ENCODE measurements around the gene NES.

NES gene

DNA sequence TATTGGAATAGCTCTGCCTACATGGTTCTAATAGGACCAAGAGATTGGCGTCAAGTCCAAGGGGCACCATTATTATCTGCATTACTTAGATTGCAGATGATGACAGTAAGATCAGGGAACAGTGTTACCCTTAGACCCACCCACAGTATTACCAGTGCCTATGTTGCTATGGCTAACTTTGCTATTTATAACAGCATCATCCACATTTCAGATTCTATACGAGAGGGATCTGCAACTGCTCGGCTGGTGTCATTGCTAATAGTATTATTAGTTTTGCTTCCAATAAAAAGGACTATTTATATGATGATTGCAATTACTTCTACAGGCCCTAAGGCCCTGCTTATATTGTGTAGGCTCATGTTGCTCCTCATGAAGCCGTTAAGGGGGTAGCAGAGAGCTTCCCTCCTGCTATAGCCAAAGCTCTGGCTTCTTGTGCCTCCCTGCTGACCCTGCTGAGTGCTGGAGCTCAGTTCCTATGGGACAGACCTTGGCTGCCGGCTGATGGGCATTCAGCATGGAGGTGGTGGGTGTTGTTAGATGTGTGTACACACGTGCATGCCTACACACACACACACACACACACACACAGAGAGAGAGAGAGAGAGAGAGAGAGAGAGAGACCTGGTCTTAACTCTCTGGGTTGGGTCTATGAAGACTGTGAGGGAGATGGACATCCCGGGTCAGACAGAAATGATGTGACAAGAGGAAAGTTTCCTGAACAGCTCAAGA is 34.0 kb downstream of the NES start:
- no peak overlapping the region for H3K27ac ChIP-seq (replicated peaks)
- DNase-seq (ENCODE audit: low read depth in 1 of 2, low spot score in 1 of 2) = no peak
- H3K27me3 ChIP-seq (ENCODE audit: insufficient read depth, poor library complexity, severe bottlenecking) = peaks cover 51% of the 10 kb centered on the region
- TF ChIP-seq POLR2AphosphoS5 (IDR thresholded peaks at IDR 0.05; ENCODE audit: low read depth) (no peak), GABPA (IDR thresholded peaks at IDR 0.05; ENCODE audit: low read depth) (no peak), SPI1 (IDR thresholded peaks at IDR 0.05; ENCODE audit: borderline replicate concordance, low read depth) (no peak)
- TF ChIP-seq, protein P1, sequence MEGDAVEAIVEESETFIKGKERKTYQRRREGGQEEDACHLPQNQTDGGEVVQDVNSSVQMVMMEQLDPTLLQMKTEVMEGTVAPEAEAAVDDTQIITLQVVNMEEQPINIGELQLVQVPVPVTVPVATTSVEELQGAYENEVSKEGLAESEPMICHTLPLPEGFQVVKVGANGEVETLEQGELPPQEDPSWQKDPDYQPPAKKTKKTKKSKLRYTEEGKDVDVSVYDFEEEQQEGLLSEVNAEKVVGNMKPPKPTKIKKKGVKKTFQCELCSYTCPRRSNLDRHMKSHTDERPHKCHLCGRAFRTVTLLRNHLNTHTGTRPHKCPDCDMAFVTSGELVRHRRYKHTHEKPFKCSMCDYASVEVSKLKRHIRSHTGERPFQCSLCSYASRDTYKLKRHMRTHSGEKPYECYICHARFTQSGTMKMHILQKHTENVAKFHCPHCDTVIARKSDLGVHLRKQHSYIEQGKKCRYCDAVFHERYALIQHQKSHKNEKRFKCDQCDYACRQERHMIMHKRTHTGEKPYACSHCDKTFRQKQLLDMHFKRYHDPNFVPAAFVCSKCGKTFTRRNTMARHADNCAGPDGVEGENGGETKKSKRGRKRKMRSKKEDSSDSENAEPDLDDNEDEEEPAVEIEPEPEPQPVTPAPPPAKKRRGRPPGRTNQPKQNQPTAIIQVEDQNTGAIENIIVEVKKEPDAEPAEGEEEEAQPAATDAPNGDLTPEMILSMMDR (IDR thresholded peaks at IDR 0.05; ENCODE audit: insufficient read depth, low read length) = no peak
- TF ChIP-seq, protein P2, sequence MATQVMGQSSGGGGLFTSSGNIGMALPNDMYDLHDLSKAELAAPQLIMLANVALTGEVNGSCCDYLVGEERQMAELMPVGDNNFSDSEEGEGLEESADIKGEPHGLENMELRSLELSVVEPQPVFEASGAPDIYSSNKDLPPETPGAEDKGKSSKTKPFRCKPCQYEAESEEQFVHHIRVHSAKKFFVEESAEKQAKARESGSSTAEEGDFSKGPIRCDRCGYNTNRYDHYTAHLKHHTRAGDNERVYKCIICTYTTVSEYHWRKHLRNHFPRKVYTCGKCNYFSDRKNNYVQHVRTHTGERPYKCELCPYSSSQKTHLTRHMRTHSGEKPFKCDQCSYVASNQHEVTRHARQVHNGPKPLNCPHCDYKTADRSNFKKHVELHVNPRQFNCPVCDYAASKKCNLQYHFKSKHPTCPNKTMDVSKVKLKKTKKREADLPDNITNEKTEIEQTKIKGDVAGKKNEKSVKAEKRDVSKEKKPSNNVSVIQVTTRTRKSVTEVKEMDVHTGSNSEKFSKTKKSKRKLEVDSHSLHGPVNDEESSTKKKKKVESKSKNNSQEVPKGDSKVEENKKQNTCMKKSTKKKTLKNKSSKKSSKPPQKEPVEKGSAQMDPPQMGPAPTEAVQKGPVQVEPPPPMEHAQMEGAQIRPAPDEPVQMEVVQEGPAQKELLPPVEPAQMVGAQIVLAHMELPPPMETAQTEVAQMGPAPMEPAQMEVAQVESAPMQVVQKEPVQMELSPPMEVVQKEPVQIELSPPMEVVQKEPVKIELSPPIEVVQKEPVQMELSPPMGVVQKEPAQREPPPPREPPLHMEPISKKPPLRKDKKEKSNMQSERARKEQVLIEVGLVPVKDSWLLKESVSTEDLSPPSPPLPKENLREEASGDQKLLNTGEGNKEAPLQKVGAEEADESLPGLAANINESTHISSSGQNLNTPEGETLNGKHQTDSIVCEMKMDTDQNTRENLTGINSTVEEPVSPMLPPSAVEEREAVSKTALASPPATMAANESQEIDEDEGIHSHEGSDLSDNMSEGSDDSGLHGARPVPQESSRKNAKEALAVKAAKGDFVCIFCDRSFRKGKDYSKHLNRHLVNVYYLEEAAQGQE (IDR thresholded peaks at IDR 0.05; ENCODE audit: insufficient replicate concordance, low read depth) = no peak
- no peak overlapping the region for H3K4me3 ChIP-seq (replicated peaks; ENCODE audit: insufficient read depth, low read length)

DNA sequence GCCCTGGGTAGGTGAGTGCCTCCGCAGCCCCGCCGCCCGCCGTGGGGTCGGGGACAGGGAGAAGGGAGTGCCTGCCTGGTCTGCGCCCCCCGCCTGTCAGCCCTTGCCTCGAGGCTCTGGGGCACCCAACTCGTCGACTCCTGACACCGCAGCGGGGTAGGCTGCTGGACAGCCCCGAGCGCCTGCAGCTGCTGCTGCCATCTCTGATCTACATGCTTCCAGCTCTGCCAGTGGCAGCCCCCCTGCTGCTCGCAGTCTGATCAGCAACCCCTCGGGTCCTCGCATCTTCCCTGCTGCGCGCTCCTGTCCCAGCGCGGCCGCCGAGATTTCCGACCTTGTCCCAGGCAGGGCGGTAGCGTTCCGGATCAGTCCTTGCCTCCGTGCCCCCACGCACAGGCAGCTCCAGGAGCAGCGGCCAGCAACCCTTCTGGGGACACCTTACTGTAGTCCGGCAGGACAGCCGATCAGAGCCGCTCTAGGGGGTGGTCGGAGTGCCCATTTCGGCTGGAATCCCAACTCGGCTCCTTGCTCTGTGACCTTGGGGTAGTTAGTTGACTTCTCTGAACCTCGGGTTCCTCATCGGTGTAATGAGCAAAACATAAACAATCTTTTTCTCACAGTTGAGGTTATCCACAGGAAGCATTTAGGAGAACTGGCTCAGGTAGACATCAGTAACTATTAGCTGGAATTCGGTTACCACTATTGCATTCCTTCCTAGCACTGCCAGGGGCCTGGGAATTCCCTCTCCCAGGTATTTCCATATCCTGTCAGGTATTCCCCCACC is 34.8 kb downstream of the NES start:
- H3K27me3 ChIP-seq (ENCODE audit: insufficient read depth, poor library complexity, severe bottlenecking) = peaks cover 51% of the 10 kb centered on the region
- H3K27ac ChIP-seq (replicated peaks) = no peak overlapping the region
- TF ChIP-seq POLR2AphosphoS5 (IDR thresholded peaks at IDR 0.05; ENCODE audit: low read depth) = no peak
- TF ChIP-seq, protein P2 (IDR thresholded peaks at IDR 0.05; ENCODE audit: insufficient replicate concordance, low read depth) = no peak
- TF ChIP-seq SPI1 (IDR thresholded peaks at IDR 0.05; ENCODE audit: borderline replicate concordance, low read depth) = no peak
- H3K4me3 ChIP-seq (replicated peaks; ENCODE audit: insufficient read depth, low read length) = no peak overlapping the region
- DNase-seq (ENCODE audit: low read depth in 1 of 2, low spot score in 1 of 2) = no peak

DNA sequence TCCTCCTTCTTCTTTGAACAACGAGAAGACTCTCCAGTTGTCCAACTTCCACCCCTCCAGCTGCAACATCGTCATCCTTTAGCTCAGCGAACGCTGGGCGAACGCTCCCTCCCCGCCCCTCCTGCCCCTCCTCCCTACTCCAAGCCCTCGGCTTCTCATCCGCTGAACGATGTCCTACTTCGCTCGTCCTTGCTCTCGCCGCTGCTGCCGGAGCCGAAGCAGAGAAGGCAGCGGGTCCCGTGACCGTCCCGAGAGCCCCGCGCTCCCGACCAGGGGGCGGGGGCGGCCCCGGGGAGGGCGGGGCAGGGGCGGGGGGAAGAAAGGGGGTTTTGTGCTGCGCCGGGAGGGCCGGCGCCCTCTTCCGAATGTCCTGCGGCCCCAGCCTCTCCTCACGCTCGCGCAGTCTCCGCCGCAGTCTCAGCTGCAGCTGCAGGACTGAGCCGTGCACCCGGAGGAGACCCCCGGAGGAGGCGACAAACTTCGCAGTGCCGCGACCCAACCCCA is 35.4 kb downstream of the NES start, which contains the start of gene BCAN:
Gene BCAN (plus strand): TSS at position 357 of the 504 bp plus-strand sequence. CDS start 3,938 bp downstream, outside the sequence.
- H3K4me3 ChIP-seq (replicated peaks; ENCODE audit: insufficient read depth, low read length) = no peak within 1 kb of the TSS
- TF ChIP-seq SPI1 (IDR thresholded peaks at IDR 0.05; ENCODE audit: borderline replicate concordance, low read depth) (no peak), GABPA (IDR thresholded peaks at IDR 0.05; ENCODE audit: low read depth) (no peak), POLR2AphosphoS5 (IDR thresholded peaks at IDR 0.05; ENCODE audit: low read depth) (no peak)
- TF ChIP-seq, protein P2 (IDR thresholded peaks at IDR 0.05; ENCODE audit: insufficient replicate concordance, low read depth) = no peak
- TF ChIP-seq, protein P1 (IDR thresholded peaks at IDR 0.05; ENCODE audit: insufficient read depth, low read length) = no peak
- H3K27ac ChIP-seq (replicated peaks) = no peak within 1 kb of the TSS
- no peak for DNase-seq (ENCODE audit: low read depth in 1 of 2, low spot score in 1 of 2)
- peaks cover 50% of the 10 kb centered on the region for H3K27me3 ChIP-seq (ENCODE audit: insufficient read depth, poor library complexity, severe bottlenecking)
